ENCODE measurements around the gene MT1H. TPM values are rescaled to one million over a fixed set of nuclear protein-coding genes. Genes with fewer than 3 reads are reported as not detected.

Gene MT1H
- total and polyA plus RNA-seq, 2 of the 13 experiments (the other 11 are each of a cell fraction or from before 2014, with no cell fraction given): 0.60 TPM; not detected in 1

- no peak for TF ChIP-seq TCF12 (IDR thresholded peaks at IDR 0.05)
- TF ChIP-seq TCF12 (CRISPR knock-in tag; IDR thresholded peaks at IDR 0.05): 0 out of 2 replicates have a peak, but pooled peaks have one; percentile 44
- peak; percentile 26; the same call in 1 of the 2 replicates for TF ChIP-seq ZNF766 (CRISPR knock-in tag; IDR thresholded peaks at IDR 0.05; ENCODE audit: borderline replicate concordance)
- TF ChIP-seq HNRNPLL (IDR thresholded peaks at IDR 0.05; ENCODE audit: low read depth, low read length, poor library complexity, severe bottlenecking): peak; percentile 84
- 0 out of 2 replicates have a peak, but pooled peaks have one; percentile 42 for TF ChIP-seq SRY (CRISPR knock-in tag; IDR thresholded peaks at IDR 0.05)
- no peak for TF ChIP-seq YEATS4 (CRISPR knock-in tag; IDR thresholded peaks at IDR 0.05; ENCODE audit: borderline replicate concordance)
- no peak for TF ChIP-seq HDAC6 (IDR thresholded peaks at IDR 0.05; ENCODE audit: low read depth, low read length)
- 0 out of 2 replicates have a peak, but pooled peaks have one; percentile 30 for TF ChIP-seq ZNF547 (CRISPR knock-in tag; IDR thresholded peaks at IDR 0.05)
- TF ChIP-seq NCOA5 (CRISPR knock-in tag; IDR thresholded peaks at IDR 0.05): no peak
- TF ChIP-seq ZNF296 (CRISPR knock-in tag; conservative IDR thresholded peaks at IDR 0.05): no peak
- TF ChIP-seq ZFY (CRISPR knock-in tag; IDR thresholded peaks at IDR 0.05): peak; percentile 37; the same call in 1 of the 2 replicates
- no peak for TF ChIP-seq ZNF451 (CRISPR knock-in tag; IDR thresholded peaks at IDR 0.05)
- TF ChIP-seq ATF7 (IDR thresholded peaks at IDR 0.05): no peak
- TF ChIP-seq ATF7 (CRISPR knock-in tag; IDR thresholded peaks at IDR 0.05): peak; percentile 11; the same call in 1 of the 2 replicates
- no peak for TF ChIP-seq MED13 (CRISPR knock-in tag; IDR thresholded peaks at IDR 0.05)
- TF ChIP-seq NR0B2 (CRISPR knock-in tag; IDR thresholded peaks at IDR 0.05): 0 out of 2 replicates have a peak, but pooled peaks have one; percentile 49
- TF ChIP-seq MTF1 (CRISPR knock-in tag; IDR thresholded peaks at IDR 0.05): 0 out of 2 replicates have a peak, but pooled peaks have one; percentile 37
- TF ChIP-seq CREB1 (IDR thresholded peaks at IDR 0.05): no peak
- no peak for TF ChIP-seq CREB1 (CRISPR knock-in tag; IDR thresholded peaks at IDR 0.05)
- peak; percentile 34; the same call in 1 of the 2 replicates for TF ChIP-seq RARA (CRISPR knock-in tag; IDR thresholded peaks at IDR 0.05)
- TF ChIP-seq HOXA3 (CRISPR knock-in tag; IDR thresholded peaks at IDR 0.05): no peak
- no peak for TF ChIP-seq KDM6A (CRISPR knock-in tag; IDR thresholded peaks at IDR 0.05; ENCODE audit: low read depth)
- TF ChIP-seq ERF (CRISPR knock-in tag; IDR thresholded peaks at IDR 0.05): peak; percentile 50; the same call in 1 of the 2 replicates
- 0 out of 2 replicates have a peak, but pooled peaks have one; percentile 44 for TF ChIP-seq ZNF546 (CRISPR knock-in tag; conservative IDR thresholded peaks at IDR 0.05)
- no peak for TF ChIP-seq SNAPC4 (CRISPR knock-in tag; IDR thresholded peaks at IDR 0.05)
- no peak for TF ChIP-seq TRIM24 (CRISPR knock-in tag; IDR thresholded peaks at IDR 0.05)
- 0 out of 2 replicates have a peak, but pooled peaks have one; percentile 23 for TF ChIP-seq ZNF230 (CRISPR knock-in tag; IDR thresholded peaks at IDR 0.05)
These were observed 31.5 kb upstream of the MT1H start, which contains the start of gene MT1A (continued) for GRCh38 chr16:56637814-56638750.

Measured in HepG2 (cell line).